GM23248 (cell line): ENCODE results near the gene NDUFS6.

Experiments
- EZH2 ChIP-seq: fragments of 200-600 bp; sonication (generic); IDR thresholded peaks from 2 replicates; pipeline ENCODE4 v1.6.1; 2018; ENCODE audit warnings: antibody characterized with exemption, mild to moderate bottlenecking; ENCODE audit not compliant: insufficient read depth, poor library complexity, severe bottlenecking
- EZH2phosphoT487 ChIP-seq: fragments of 200-600 bp; sonication (generic); IDR thresholded peaks from 2 replicates; pipeline ENCODE4 v1.6.1; 2018; ENCODE audit warnings: antibody characterized with exemption, moderate library complexity, mild to moderate bottlenecking, low read depth; ENCODE audit not compliant: insufficient read depth

- TF ChIP-seq EZH2: no peak
- no peak for TF ChIP-seq EZH2phosphoT487
Observed at GRCh38 chr5:1803192-1803591, 2.0 kb downstream of the NDUFS6 start.
